AG08395 (cell line): Measurements from ENCODE around the gene NME3.

Source experiments
- DNase-seq: peaks from one replicate; pipeline ENCODE4 v3.0.0; 2012; ENCODE audit warnings: mixed read lengths, low spot score

The NME3 gene

GRCh38 chr16:1768767-1769401 lies 2.5 kb downstream of the NME3 start:
- no peak for DNase-seq

- no peak for DNase-seq
Measured at GRCh38 chr16:1768061-1768766, 3.1 kb downstream of the NME3 start.

- DNase-seq: no peak
Measured at GRCh38 chr16:1767116-1767994, 4.0 kb downstream of the NME3 start.

- DNase-seq: no peak
Measured at GRCh38 chr16:1766701-1767100, 4.6 kb downstream of the NME3 start.

- DNase-seq: no peak
Measured at GRCh38 chr16:1766231-1766630, 5.1 kb downstream of the NME3 start.

- DNase-seq: no peak
Measured at GRCh38 chr16:1765826-1766225, 5.5 kb downstream of the NME3 start.

- no peak for DNase-seq
Measured at GRCh38 chr16:1764971-1765370, 6.4 kb downstream of the NME3 start.

GRCh38 chr16:1763521-1764511 lies 7.5 kb downstream of the NME3 start:
- DNase-seq: no peak

- DNase-seq: no peak
Measured at GRCh38 chr16:1762879-1763520, 8.3 kb downstream of the NME3 start.

- no peak for DNase-seq
Measured at GRCh38 chr16:1762196-1762878, 9.0 kb downstream of the NME3 start.

GRCh38 chr16:1761751-1762150 lies 9.6 kb downstream of the NME3 start:
- no peak for DNase-seq

GRCh38 chr16:1760911-1761310 lies 10.4 kb downstream of the NME3 start:
- no peak for DNase-seq

- DNase-seq: no peak
Measured at GRCh38 chr16:1759511-1759910, 11.8 kb downstream of the NME3 start.

- DNase-seq: no peak
Measured at GRCh38 chr16:1758923-1759322, 12.4 kb downstream of the NME3 start.

- DNase-seq: no peak
Measured at GRCh38 chr16:1757714-1758461, 13.5 kb downstream of the NME3 start.

GRCh38 chr16:1754204-1754603 lies 17.1 kb downstream of the NME3 start:
- no peak for DNase-seq

- no peak for DNase-seq
Measured at GRCh38 chr16:1752853-1753252, 18.5 kb downstream of the NME3 start.

GRCh38 chr16:1751946-1752345 lies 19.4 kb downstream of the NME3 start:
- no peak for DNase-seq

- DNase-seq: no peak
Measured at GRCh38 chr16:1749152-1750117, 21.9 kb downstream of the NME3 start.
